ENCODE data around the gene LBHD2. TPM values are rescaled to one million over a fixed set of nuclear protein-coding genes. Genes with fewer than 3 reads are reported as not detected.

Gene LBHD2
- total RNA-seq, 1 donor from 2014 or later = not detected

DNA sequence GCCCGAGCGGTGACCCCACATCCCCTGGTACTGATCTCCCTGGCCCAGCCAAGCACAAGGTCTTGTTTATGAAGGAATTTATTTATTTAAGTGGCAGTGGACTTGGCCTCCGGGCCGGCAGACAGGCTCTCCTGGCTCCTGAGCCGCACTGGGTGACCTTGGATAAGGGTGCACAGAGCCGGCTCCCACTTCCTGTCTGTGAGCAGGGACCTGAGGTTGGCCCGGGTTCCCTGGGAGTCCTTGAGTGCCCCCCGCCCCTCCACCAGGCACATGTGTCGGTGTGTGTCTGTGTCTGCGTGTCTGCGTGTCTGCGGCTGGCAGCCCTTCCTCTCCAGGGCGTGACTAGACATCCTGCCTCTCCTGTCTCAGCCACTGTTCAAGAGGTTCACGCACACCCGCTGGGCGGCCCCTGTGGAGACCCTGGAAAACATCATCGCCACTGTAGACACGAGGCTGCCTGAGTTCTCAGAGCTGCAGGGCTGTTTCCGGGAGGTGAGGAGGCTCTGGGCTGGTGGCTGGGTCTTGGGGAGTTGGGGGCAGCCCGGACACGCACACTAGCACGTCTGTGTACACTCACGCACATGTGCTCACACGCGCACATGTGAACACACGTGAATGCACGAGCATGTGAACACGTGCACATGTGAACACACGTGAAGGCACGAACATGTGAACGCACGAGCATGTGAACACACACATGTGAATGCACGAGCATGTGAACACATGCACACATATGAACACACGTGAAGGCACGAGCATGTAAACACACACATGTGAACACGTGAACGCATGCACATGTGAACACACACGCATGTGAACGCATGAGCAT is 48.6 kb downstream of the LBHD2 start:
- Mint-ChIP-seq H3K4me3 (ENCODE audit: unreplicated experiment) (no peak overlapping the region), H3K9me3 (ENCODE audit: unreplicated experiment) (no peaks in the 10 kb centered on the region), H3K27ac (ENCODE audit: unreplicated experiment) (no peak overlapping the region), H3K36me3 (ENCODE audit: low read depth, unreplicated experiment) (peaks cover 20% of the 10 kb centered on the region), H3K4me1 (ENCODE audit: low read depth, unreplicated experiment) (peaks cover 26% of the 10 kb centered on the region), H3K27me3 (ENCODE audit: low read depth, unreplicated experiment) (peaks cover 15% of the 10 kb centered on the region)
- Histone ChIP-seq H3K4me3 (ENCODE audit: insufficient read depth, low read depth, low read length) (no peak overlapping the region), H3K9me3 (ENCODE audit: insufficient read depth, low read depth, low read length) (no peaks in the 10 kb centered on the region), H4K20me1 (ENCODE audit: insufficient read depth, low read length) (peaks cover 38% of the 10 kb centered on the region), H3K4me2 (ENCODE audit: low read length) (no peak overlapping the region), H3K79me2 (ENCODE audit: insufficient read depth, low read length) (no peaks in the 10 kb centered on the region), H3K9ac (ENCODE audit: low read length) (peak overlapping the region; percentile 35), H2AFZ (ENCODE audit: low read depth, low read length) (no peak overlapping the region), H3K27ac (ENCODE audit: low read depth, low read length) (no peak overlapping the region), H3K36me3 (ENCODE audit: insufficient read depth, low read length) (no peaks in the 10 kb centered on the region), H3K27me3 (ENCODE audit: insufficient read depth, low read length) (no peaks in the 10 kb centered on the region), H3K4me1 (ENCODE audit: insufficient read depth, low read length) (peaks cover 25% of the 10 kb centered on the region)
- DNase-seq (ENCODE audit: low read depth) (no peak), FAIRE-seq (no peak)
- TF ChIP-seq EZH2 (IDR thresholded peaks at IDR 0.05; ENCODE audit: insufficient read depth, low read length) = no peak
- no peak for TF ChIP-seq CTCF (IDR thresholded peaks at IDR 0.05; ENCODE audit: insufficient read depth, low read depth, low read length)

- H3K4me3 Mint-ChIP-seq (ENCODE audit: unreplicated experiment) = no peak overlapping the region
Observed at GRCh38 chr14:103133210-103134140, 49.5 kb downstream of the LBHD2 start.

More at GRCh38 chr14:103133210-103134140, 49.5 kb downstream of the LBHD2 start:
- H3K27me3 ChIP-seq (ENCODE audit: insufficient read depth, low read length) = no peaks in the 10 kb centered on the region
- no peaks in the 10 kb centered on the region for H3K9me3 Mint-ChIP-seq (ENCODE audit: unreplicated experiment)
- H3K4me3 ChIP-seq (ENCODE audit: insufficient read depth, low read depth, low read length) = no peak overlapping the region
- H3K9ac ChIP-seq (ENCODE audit: low read length) = no peak overlapping the region
- H3K27ac ChIP-seq (ENCODE audit: low read depth, low read length) = no peak overlapping the region
- DNase-seq (ENCODE audit: low read depth) (no peak), FAIRE-seq (no peak)
- H3K9me3 ChIP-seq (ENCODE audit: insufficient read depth, low read depth, low read length) = no peaks in the 10 kb centered on the region
- H3K4me1 ChIP-seq (ENCODE audit: insufficient read depth, low read length) = peaks cover 23% of the 10 kb centered on the region
- TF ChIP-seq CTCF (IDR thresholded peaks at IDR 0.05; ENCODE audit: insufficient read depth, low read depth, low read length) = no peak
- no peak for TF ChIP-seq EZH2 (IDR thresholded peaks at IDR 0.05; ENCODE audit: insufficient read depth, low read length)
- H3K27ac Mint-ChIP-seq (ENCODE audit: unreplicated experiment) = no peak overlapping the region
- peaks cover 22% of the 10 kb centered on the region for H3K4me1 Mint-ChIP-seq (ENCODE audit: low read depth, unreplicated experiment)
- peaks cover 20% of the 10 kb centered on the region for H3K36me3 Mint-ChIP-seq (ENCODE audit: low read depth, unreplicated experiment)
- H3K79me2 ChIP-seq (ENCODE audit: insufficient read depth, low read length) = no peaks in the 10 kb centered on the region
- H4K20me1 ChIP-seq (ENCODE audit: insufficient read depth, low read length) = peaks cover 29% of the 10 kb centered on the region
- H3K27me3 Mint-ChIP-seq (ENCODE audit: low read depth, unreplicated experiment) = peaks cover 13% of the 10 kb centered on the region
- no peak overlapping the region for H3K4me2 ChIP-seq (ENCODE audit: low read length)
- H2AFZ ChIP-seq (ENCODE audit: low read depth, low read length) = no peak overlapping the region
- H3K36me3 ChIP-seq (ENCODE audit: insufficient read depth, low read length) = no peaks in the 10 kb centered on the region

Data from astrocyte (in vitro differentiated cells and primary cell).